ENCODE results near the gene MED15. TPM values are rescaled to one million over a fixed set of nuclear protein-coding genes. Genes with fewer than 3 reads are reported as not detected.
"Not testable (repeated sequence)": the region's sequence is repeated elsewhere in the genome, so short reads cannot be mapped to it uniquely, and the experiment has no call there.

MED15 gene, protein sequence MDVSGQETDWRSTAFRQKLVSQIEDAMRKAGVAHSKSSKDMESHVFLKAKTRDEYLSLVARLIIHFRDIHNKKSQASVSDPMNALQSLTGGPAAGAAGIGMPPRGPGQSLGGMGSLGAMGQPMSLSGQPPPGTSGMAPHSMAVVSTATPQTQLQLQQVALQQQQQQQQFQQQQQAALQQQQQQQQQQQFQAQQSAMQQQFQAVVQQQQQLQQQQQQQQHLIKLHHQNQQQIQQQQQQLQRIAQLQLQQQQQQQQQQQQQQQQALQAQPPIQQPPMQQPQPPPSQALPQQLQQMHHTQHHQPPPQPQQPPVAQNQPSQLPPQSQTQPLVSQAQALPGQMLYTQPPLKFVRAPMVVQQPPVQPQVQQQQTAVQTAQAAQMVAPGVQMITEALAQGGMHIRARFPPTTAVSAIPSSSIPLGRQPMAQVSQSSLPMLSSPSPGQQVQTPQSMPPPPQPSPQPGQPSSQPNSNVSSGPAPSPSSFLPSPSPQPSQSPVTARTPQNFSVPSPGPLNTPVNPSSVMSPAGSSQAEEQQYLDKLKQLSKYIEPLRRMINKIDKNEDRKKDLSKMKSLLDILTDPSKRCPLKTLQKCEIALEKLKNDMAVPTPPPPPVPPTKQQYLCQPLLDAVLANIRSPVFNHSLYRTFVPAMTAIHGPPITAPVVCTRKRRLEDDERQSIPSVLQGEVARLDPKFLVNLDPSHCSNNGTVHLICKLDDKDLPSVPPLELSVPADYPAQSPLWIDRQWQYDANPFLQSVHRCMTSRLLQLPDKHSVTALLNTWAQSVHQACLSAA
- 52.4 TPM for polyA plus RNA-seq (ENCODE audit: insufficient read length)

DNA sequence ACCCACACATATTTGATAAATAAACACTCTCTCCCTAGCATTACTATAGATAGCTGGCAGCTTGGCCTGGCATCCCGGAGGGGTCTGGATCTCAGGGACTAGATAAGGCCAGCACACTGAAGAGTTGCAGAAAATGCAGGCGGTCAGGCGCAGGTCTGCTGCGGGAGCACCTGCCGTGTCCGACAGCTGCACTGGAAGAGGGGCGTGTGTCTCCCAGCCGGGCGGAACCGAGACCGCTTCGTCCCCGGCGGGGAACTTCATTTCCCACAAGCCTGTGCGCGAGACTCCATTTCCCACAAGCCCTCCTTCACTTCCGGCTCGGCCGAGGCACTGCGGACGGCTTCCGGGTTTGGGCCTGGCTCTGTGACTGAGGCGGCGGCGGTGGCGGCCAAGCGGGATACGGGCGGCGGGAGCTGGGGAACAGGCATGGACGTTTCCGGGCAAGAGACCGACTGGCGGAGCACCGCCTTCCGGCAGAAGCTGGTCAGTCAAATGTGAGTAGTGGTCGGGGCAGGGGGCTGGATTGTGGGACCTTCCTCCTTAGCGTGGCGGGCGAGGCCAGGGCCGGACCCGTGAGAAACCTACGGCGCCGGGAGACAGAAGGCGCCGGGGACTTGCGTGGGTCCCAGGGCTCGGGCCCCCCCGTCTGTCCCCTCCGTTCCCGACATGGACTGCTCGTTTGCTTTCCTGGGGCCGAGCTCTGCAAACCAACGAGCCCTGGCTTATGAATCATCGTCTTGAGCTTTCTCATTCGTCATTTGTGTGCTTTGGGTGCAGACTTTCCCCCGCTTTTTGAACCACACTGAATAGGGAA, at the start of gene MED15:
Gene MED15 (plus strand): TSS at position 358 of the 814 bp plus-strand sequence. CDS start 69 bp downstream, at position 427.
- peak; percentile 87 for DNase-seq

DNA sequence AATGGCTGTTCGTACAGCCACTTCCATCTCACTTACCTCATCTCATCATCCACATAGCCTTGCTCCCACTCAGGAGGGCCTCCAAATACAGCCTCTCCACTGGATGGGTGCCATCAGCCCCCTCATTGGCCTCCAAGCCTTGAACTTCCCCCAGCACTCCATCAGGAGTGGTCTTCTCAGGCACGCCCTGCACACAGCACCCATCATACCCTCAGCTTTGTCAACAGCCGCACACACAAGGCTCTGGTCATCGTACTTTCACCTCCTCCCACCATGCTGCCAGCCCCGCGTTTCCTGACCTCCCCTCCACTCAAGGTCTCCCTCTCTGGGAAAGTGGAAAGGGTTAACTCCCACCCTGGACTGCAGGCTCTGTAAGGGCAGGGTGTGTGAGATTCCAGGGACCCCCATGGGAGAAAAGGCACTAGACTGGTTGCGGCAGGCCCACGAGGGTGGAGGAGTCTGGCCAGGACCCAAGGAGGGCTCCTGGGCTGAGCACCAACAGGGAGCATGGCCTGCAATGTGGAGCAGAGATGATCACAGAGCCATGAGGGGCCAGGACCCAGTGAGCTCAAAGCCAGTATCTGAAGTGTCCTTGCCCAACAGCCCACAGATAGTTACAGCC, 48.8 kb upstream of the MED15 start:
- no peak for DNase-seq

DNA sequence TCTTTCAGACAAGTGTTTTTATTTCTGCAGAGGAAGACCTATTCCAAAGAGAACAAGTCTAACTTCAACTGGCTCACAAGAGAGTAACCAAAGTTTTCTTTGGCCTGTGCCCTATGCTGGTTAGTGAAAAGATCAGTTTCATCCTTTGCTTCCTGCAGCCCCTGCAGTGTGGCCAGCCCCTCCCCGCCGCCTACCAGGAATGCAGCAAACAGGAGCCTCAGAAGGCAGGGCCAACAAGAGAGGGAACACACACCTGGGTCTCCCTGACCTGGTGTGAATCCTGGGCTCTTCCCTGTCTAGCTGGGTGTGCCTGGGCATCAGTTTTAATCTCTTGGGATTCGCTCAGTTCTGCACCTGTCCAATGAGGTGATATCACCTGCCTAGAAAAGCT, 48.3 kb upstream of the MED15 start:
- DNase-seq: no peak

DNA sequence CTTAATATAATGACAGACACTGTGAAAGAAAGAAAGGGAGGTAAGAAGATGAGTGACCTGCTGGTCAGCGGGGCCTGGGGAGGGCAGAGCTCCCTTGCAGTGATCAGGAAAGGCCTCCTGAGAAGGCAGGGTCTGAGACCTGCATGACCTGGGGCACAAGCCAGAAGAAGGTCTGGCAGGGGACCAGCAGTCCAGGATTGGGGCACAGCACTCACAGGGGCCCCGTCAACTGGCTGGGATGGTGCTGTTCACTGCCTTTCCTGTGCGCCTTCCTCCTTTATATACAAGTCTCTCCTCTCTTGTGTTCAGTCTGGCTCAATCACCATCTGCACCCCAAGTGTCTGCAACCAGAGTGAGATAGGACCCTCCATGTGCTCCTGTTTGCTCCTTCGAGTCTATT, 47.5 kb upstream of the MED15 start:
- no peak for DNase-seq

DNA sequence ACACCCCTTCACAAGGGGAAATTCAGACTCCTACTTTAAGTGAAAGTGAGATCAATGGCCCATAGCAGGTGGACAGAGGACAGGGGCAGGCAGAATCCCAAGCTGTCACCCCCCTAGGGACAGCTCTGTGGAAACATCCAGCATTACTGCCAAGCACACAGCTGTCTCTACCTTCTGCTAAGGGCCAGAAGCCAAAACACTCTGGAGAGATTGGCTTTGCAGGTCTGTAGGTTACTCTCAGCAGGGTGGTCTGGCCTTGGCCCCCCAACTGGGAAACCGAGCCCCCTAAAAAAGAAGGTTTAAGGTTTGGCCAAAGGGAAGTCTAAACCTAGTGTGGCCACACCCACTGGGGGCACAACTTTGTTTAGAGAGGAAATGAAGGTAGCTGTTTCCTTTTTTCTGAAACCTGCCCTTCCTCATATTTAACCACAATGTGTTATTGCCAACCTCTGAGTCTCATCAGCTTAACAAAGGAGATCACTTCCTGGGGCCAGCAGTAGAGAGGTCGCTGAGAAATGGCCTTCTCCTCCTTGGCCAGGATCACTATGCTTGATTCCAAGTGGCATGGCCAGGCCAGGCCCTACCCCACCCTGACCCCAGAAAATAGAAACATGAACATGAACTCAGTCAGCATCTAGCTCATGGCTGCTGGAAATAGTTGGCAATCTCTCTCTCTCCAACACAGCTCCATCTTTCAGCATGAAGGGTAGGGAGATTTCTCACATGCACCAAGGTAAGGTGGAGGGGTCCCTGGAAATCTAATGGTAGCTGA, 43.9 kb upstream of the MED15 start:
- no peak for DNase-seq

DNA sequence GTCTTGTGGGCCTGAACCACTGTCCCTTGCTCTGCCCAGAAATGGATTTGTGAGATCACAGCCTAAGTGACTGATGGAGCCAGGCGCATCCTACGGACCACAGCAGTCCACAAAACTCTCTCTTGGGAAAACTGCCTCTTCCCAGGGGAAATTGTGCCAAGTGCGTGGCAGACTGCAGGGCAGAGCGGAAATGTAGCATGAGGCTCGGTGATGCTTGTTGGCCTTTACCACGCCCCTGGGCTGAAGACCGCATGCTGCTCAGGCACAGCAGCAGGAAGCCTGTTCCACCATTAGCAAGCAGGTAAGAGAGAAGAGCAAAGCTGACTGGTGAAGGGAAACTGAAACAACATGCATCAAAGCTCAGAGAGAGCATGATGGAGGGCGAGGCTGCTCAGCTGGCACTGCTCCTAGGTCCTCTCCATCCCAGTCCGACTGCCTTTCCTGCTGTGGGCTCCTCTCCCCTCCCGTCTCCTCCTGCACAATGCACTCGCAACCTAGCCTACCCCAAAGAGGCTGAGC, 43.3 kb upstream of the MED15 start:
- DNase-seq: no peak

DNA sequence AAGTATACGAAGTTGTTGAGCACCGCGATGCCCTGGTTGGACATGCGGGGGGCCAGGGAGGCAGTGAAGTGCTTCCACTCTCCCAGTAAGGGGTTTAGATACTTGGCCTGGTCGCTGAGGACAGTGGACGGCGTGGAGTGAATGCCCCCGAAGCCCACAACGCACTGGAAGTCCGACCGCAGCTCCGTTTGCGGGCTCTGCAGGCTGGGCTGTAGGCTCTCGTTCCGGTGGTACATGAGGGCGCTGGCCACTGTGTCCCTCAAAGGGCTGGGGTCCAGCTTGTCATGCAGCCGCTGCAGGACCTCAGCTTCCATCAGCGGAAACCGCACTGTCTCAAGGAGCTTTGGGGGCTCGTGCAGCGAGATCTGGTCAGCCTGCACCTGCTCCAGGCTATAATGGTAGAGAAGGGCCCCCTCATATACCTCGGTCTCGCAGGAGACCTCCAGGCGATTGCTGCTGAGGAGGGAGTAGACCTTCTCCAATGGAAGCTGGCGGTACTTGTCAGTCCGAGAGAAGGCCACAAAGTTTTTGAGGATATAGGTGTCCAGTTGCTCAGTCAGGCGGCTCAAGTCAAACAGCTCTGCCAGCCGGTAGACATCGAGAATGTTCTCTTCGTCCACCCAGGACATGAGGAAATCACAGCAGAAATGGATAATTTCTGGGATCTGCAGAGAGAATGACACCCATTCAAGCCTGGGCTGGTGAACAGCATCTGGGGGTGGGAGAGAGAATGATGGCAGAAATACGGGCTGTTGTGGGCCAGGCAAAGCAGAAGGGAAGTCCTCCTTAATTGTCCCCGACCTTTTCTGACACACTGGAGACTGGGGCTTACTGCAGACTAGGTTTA, 42.3 kb upstream of the MED15 start:
- DNase-seq: no peak

DNA sequence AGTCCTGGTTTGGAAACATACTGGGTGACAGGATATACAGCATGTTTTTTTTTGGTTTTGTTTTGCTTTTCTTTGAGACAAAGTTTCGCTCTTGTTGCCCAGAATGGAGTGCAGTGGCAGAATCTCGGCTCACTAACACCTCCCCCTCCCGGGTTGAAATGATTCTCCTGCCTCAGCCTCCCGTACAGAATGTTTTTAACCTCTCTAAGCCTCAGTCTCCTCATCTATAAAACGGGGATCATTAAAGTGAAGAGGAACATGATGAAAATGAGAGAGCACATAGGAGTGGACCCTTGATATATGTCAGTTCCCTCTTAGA, 41.7 kb upstream of the MED15 start:
- DNase-seq: no peak

DNA sequence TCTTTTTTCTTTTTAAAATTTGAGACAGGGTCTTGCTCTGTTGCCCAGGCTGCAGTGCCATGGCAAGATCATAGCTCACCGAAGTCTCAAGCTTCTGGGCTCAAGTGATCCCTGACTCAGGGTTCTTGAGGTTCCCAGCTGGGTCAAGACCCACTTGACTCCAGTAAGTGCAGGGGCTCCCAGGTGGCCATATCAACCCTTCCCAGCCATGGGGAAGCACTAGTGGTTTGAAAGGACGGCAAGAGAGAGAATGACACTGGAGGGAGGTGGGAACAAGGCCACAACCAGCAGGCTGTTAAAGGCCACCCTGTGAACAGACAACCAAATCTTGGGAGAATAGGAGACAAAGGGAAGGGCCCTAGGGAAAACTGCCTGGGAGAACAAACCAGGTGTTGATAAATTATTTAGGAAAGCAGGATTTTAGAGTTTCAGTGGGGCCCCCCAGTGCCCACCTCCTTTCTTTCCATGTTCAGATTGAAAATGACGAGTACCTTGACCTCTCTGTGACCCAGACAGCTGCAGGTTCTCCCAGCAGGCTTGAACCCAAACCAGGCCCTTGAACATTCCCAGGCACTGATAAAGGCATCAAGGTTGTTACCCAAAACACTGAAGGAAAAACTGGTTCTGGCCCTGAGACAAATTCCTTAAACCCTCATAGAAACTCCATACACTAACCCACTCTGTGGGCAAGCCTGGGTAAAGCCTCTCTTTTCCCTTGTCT, 40.6 kb upstream of the MED15 start:
- no peak for DNase-seq

DNA sequence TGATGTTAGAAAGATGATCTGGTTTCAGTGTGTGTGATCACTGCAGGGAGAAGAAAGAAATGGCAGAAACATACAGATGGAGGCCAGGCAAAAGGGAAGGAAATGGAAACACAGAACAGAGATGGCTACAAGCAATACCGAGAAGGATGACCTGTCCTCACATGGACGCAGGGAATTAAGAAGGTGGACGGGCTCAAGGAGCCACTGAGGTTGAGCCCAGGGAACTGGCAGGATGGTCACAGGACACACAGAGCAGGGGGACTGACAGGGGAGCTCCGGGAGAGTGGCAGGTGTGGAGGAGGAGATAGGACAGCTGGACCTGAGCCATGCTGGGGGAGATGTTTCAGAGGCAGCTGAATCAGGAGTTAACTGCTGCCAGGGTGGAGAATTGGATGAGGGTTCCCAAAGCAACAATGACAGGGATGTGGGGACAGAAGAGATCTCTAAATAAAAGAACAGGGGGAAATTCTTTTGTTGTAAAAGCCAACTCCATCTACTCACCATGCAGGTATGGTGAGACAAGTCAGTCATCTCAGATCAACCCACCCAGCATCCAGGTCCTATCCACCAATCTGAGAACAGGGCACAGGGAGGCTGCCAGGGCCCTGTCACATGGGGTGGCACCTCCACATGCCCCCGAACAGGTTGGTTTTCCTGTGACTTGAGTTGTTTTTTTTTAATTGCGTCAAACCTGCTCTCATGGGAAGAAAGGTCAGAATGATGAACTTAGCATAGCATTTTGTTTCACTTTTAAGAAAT, 38.1 kb upstream of the MED15 start:
- no peak for DNase-seq

DNA sequence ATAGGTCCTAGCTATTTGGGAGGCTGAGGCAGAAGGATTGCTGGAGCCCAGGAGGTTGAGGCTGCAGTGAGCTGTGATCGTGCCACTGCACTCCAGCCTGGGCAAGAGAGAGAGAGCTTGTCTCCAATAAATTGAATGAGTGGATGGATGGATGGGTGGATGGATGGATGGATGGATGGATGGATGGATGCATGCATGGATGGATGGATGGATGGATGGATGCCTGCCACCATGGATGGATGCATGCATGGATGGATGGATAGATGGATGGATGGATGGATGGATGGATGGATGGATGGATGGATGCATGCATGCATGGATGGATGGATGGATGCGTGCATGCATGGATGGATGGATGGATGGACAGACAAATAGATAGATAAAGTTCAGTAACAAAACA, 36.9 kb upstream of the MED15 start:
- DNase-seq: not testable (repeated sequence)

DNA sequence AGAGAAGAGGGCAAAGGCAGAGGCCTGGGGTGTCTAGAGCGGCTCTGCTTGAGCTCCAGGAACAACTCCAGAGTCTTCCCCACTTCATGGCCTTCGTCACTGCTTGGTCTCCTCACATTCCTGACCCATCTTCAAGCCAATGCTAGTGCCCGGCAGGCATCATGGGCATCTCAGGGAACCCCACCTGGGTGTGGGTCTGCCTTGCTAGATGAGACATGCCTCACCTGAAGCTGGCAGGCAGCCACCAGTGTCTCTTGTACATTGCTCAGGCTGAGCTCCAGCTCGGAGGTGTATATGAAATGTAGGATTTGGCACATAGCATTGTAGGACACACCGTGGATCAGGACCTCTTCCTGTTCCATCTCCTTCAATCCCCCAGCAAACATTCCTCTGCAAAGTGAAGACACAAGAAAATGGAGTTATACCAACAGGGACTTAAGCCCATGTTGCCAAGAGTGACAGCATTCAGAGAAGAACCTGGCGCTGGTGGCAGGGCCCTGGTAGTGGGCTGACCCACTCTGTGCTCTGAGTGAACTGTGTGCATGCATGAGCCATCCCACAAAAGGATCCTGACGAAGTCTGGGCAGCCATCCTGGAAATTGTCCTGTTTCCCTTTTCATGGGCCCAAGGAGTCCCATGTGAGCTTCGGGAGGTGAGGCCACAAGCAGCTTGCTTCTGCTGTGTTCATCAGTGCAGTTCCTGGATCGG, 36.1 kb upstream of the MED15 start:
- DNase-seq: no peak

DNA sequence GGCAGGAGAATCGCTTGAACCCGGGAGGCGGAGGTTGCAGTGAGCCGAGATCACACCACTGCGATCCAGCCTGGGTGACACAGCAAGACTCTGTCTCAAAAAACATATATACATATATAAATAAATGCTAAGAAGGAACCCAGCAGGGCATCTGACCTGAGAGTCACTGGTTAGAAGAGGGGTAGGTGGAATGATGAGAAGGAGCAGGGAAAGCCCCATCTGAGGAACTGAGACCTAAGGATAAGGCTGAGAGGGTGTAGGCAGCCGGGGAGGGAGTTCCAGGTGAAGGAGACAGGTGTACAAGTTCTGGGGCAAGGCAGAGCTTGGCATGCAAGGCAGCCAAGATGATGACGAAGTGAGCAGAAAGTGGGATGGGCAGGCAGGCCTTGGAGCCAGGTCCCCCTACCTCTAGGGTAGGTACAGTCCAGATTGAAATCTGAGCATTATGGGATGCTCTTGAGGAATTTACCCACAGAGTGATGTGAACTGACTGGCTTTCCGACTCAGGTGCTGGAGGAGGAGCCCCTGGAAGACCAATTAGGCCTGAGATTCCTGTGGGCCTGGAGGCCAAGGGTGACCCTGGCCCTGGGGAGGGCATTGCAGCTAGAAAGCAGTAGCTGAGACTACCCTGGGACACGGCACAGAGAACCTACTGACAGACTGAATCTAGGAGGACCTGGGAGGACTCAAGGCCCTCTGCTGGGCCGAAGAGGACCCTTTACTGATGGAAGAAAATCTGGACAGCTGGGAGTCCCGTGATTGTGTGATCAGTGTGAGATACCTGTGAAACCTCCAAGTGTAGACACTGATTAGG, 34.6 kb upstream of the MED15 start:
- DNase-seq: no peak

DNA sequence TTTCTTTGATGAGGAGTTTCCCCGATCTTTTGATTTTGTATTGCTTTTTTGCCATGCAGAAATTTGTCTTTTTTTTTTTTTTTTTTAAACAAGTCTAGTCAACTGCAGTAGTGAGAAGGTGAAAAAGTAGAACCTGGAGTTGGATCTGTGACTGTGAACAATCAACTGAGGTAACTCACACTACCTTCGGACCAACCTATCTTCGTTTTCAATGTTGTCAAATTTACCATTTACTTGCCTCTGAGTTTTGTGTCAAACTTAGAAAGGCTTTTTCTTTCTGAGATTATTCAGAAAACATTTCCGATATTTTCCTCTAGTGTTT, 32.3 kb upstream of the MED15 start:
- no peak for DNase-seq

DNA sequence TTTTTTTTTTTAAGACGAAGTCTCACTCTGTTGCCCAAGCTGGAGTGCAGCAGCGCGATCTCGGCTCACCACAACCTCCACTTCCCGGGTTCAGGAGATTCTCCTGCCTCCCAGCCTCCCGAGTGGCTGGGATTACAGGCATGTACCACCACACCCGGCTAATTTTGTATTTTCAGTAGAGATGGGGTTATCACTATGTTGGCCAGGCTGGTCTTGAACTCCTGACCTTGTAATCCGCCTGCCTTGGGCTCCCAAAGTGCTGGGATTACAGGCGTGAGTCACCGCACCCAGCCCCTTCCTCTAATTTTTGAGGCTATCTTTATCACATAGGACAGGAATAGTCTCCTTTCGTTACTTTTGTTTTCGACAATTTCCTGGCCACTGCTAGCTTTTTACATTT, 31.8 kb upstream of the MED15 start:
- not testable (repeated sequence) for DNase-seq

DNA sequence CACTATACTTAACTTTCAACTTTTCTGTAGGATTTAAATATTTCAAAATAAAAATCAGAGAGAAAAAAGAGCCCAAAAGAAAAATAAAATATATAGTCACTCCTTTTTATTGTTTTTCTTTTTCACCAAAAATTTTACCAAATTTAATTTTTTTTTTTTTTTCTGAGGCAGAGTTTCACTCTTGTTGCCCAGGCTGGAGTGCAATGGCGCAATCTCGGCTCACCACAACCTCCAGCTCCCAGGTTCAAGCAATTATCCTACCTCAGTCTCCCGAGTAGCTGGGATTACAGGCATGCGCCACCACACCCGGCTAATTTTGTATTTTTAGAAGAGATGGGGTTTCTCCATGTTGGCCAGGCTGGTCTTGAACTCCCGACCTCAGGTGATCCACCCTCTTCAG, 29.4 kb upstream of the MED15 start:
- not testable (repeated sequence) for DNase-seq

DNA sequence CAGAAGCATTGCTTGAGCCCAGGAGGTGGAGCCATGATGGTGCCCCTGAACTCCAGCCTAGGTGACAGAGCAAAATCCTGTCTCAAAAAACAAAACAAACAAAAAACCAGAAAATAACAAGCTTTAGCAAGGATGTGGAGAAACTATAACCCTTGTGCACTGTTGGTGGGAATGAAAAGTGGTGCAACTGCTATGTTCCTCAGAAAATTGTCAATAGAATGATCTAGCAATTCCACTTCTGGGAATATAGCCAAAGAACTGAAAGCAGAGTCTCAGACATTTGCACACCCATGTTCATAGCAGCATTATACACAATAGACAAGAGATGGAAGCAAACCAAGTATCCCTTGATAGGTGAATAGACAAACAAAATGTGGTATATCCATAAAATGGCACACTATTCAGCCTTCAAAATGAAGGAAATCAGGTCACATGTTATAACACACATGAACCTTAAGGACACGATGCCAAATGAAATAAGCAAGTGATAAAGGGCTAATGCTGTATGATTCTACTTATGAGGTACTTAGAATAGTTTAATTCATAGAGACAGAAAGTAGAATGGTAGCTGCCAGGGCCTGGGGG, 27.7 kb upstream of the MED15 start:
- DNase-seq: no peak
